NCI-H2171 (cell line): ENCODE measurements around the gene THOC1.
"Not testable (repeated sequence)": the region's sequence is repeated elsewhere in the genome, so short reads cannot be mapped to it uniquely, and the experiment has no call there.

Source experiments
- DNase-seq: peaks from one replicate; lab custom pipeline; 2025; lab: John Stamatoyannopoulos, UW

THOC1 gene

GRCh38 chr18:267688-268552, at the start of gene THOC1:
THOC1 (minus strand) TSS chr18:268047; CDS start chr18:268019, 28 bp downstream.
- DNase-seq = peak; percentile 87

GRCh38 chr18:317618-318017, 49.8 kb upstream of the THOC1 start:
- DNase-seq = no peak

GRCh38 chr18:316393-316792, 48.5 kb upstream of the THOC1 start:
- DNase-seq = no peak

- DNase-seq = no peak
Observed at GRCh38 chr18:313931-314330, 46.1 kb upstream of the THOC1 start.

- no peak for DNase-seq
Observed at GRCh38 chr18:312415-312814, 44.6 kb upstream of the THOC1 start.

- DNase-seq = no peak
Observed at GRCh38 chr18:310042-310441, 42.2 kb upstream of the THOC1 start.

GRCh38 chr18:308086-308485, 40.2 kb upstream of the THOC1 start:
- not testable (repeated sequence) for DNase-seq

GRCh38 chr18:306608-307255, 38.9 kb upstream of the THOC1 start:
- no peak for DNase-seq

GRCh38 chr18:305003-305501, 37.2 kb upstream of the THOC1 start:
- no peak for DNase-seq

GRCh38 chr18:303607-304006, 35.8 kb upstream of the THOC1 start:
- no peak for DNase-seq

GRCh38 chr18:303011-303410, 35.2 kb upstream of the THOC1 start:
- no peak for DNase-seq

- no peak for DNase-seq
Observed at GRCh38 chr18:302097-302496, 34.2 kb upstream of the THOC1 start.

- DNase-seq = no peak
Observed at GRCh38 chr18:297936-298335, 30.1 kb upstream of the THOC1 start.

- DNase-seq = no peak
Observed at GRCh38 chr18:295756-296490, 28.1 kb upstream of the THOC1 start.

GRCh38 chr18:294566-294965, 26.7 kb upstream of the THOC1 start:
- DNase-seq = no peak

- DNase-seq = no peak
Observed at GRCh38 chr18:293536-293935, 25.7 kb upstream of the THOC1 start.

- no peak for DNase-seq
Observed at GRCh38 chr18:292271-292670, 24.4 kb upstream of the THOC1 start.

- DNase-seq = not testable (repeated sequence)
Observed at GRCh38 chr18:289970-290369, 22.1 kb upstream of the THOC1 start.

GRCh38 chr18:289026-289425, 21.2 kb upstream of the THOC1 start:
- DNase-seq = no peak

- no peak for DNase-seq
Observed at GRCh38 chr18:286515-287310, 18.9 kb upstream of the THOC1 start.

GRCh38 chr18:285817-286216, 18.0 kb upstream of the THOC1 start:
- DNase-seq = no peak

- no peak for DNase-seq
Observed at GRCh38 chr18:275486-275885, 7.6 kb upstream of the THOC1 start.
